Endothelial cell of umbilical vein (primary cell): ENCODE measurements around the gene OGG1. TPM values are rescaled to one million over a fixed set of nuclear protein-coding genes. Genes with fewer than 3 reads are reported as not detected.

Experiments used
- BruUV-seq: library from RNA; stranded (reverse); fragments of 400-500 nt; replicated peaks from 2 replicates; lab custom pipeline; 2021; lab: Mats Ljungman, UMichigan
- CTCF ChIA-PET: fragments of 300-600, 350-600 bp; sonication (Branson Sonifier 250); formaldehyde crosslinking; loops from one replicate; lab custom pipeline; 2021; ENCODE audit warnings: antibody characterized with exemption, inconsistent platforms; lab: Charles Lee
- POLR2A ChIA-PET: fragments of 300-600, 350-600 bp; sonication (Branson Sonifier 250); formaldehyde crosslinking; loops from one replicate; lab custom pipeline; 2021; ENCODE audit warnings: antibody characterized with exemption, inconsistent platforms; lab: Charles Lee
- DNase-seq: peaks from one replicate; pipeline ENCODE4 v3.0.0-alpha.2; 2011; ENCODE audit warnings: low read depth, low spot score
- FAIRE-seq: peaks from 2 replicates; lab custom pipeline; 2011; peaks lifted over from hg19 to GRCh38; lab: Jason Lieb, UNC
- H2AFZ ChIP-seq: 2 replicates; pipeline ENCODE4 v1.6.0; 2012; ENCODE audit warnings: low read depth, low read length, control low read depth, inconsistent platforms
- H3K27ac ChIP-seq: 2 replicates; pipeline ENCODE4 v1.5.1; 2011; ENCODE audit warnings: low read depth, mild to moderate bottlenecking, control low read depth, low read length, moderate library complexity; ENCODE audit not compliant: insufficient read depth
- H3K27me3 ChIP-seq, 2 experiments: 2 replicates each; pipeline versions ENCODE4 v1.6.0 to v1.6.1; 2011; ENCODE audit warnings: low read length in 2 of 2, mixed read lengths in 1 of 2; ENCODE audit not compliant: control insufficient read depth in 2 of 2, insufficient read depth in 2 of 2
- H3K36me3 ChIP-seq, 2 experiments: 2 replicates in 1 of 2; 3 replicates in 1 of 2; pipeline ENCODE4 v1.5.1; 2011; ENCODE audit warnings: low read length in 2 of 2, mild to moderate bottlenecking in 1 of 2, moderate library complexity in 1 of 2; ENCODE audit not compliant: control insufficient read depth in 2 of 2, insufficient read depth in 2 of 2; ENCODE audit errors: extremely low read depth in 1 of 2
- H3K4me1 ChIP-seq: 3 replicates; pipeline ENCODE4 v1.5.1; 2011; ENCODE audit warnings: mild to moderate bottlenecking, low read length; ENCODE audit not compliant: control insufficient read depth, insufficient read depth; ENCODE audit errors: extremely low read depth
- H3K4me2 ChIP-seq: 2 replicates; pipeline ENCODE4 v1.6.1; 2011; ENCODE audit warnings: low read length, control low read depth, mixed read lengths; ENCODE audit not compliant: insufficient read depth
- H3K4me3 ChIP-seq, 3 experiments: fragments of 200-600 bp in 1 of 3; sonication (generic), shearing (Covaris generic) in 1 of 3; replicated peaks in 1 of 3; 2 replicates each; pipeline ENCODE4 v1.5.1; 2011 to 2016; ENCODE audit warnings: control low read depth in 3 of 3, low read length in 3 of 3, mild to moderate bottlenecking in 2 of 3, inconsistent platforms in 1 of 3, low read depth in 1 of 3, moderate library complexity in 1 of 3; ENCODE audit not compliant: insufficient read depth in 1 of 3
- H3K79me2 ChIP-seq: 2 replicates; pipeline ENCODE4 v1.6.0; 2012; ENCODE audit warnings: low read length, inconsistent platforms; ENCODE audit not compliant: control insufficient read depth, insufficient read depth
- H3K9ac ChIP-seq: replicated peaks from 2 replicates; pipeline ENCODE3; 2011; ENCODE audit warnings: low read length, control low read depth; ENCODE audit not compliant: insufficient read depth; ENCODE audit errors: extremely low read depth
- H3K9me1 ChIP-seq: replicated peaks from 3 replicates; pipeline ENCODE4 v1.6.0; 2011; ENCODE audit warnings: mild to moderate bottlenecking, low read length; ENCODE audit not compliant: control insufficient read depth, insufficient read depth; ENCODE audit errors: extremely low read depth
- H3K9me3 ChIP-seq: replicated peaks from 2 replicates; pipeline ENCODE4 v1.5.1; 2012; ENCODE audit warnings: low read length, inconsistent platforms; ENCODE audit not compliant: control insufficient read depth, insufficient read depth
- H4K20me1 ChIP-seq: replicated peaks from 2 replicates; pipeline ENCODE3; 2011; ENCODE audit warnings: mild to moderate bottlenecking, low read length; ENCODE audit not compliant: control insufficient read depth, insufficient read depth; ENCODE audit errors: extremely low read depth
- EZH2 ChIP-seq: IDR thresholded peaks from 2 replicates; pipeline ENCODE4 v1.6.1; 2012; ENCODE audit warnings: borderline replicate concordance, low read depth, mild to moderate bottlenecking, moderate library complexity, low read length, inconsistent platforms; ENCODE audit not compliant: severe bottlenecking
- GATA2 ChIP-seq: IDR thresholded peaks from 2 replicates; pipeline ENCODE4 v1.7.0; 2011; ENCODE audit warnings: low read depth, mild to moderate bottlenecking, moderate library complexity, mixed read lengths, low read length; ENCODE audit not compliant: insufficient read length, insufficient read depth
- JUN ChIP-seq: IDR thresholded peaks from 2 replicates; pipeline ENCODE4 v1.6.1; 2011; ENCODE audit warnings: borderline replicate concordance, low read depth; ENCODE audit not compliant: insufficient read length, insufficient read depth
- dilution Hi-C: fragments of 300-500 bp; cut with MboI; formaldehyde crosslinking; loops from one replicate; pipeline ENCODE4 v1.15.0; 2019; ENCODE audit warnings: low sequenced_read_pairs; ENCODE audit not compliant: extremely low pct_ligation_motif_present
- intact Hi-C: fragments of 100-400 bp; cut with micrococcal nuclease; formaldehyde crosslinking; loops from one replicate; pipeline ENCODE4 v1.10.0; 2022
- polyA plus RNA-seq, 4 experiments: library from polyadenylated mRNA; depleted of rRNA in 3 of 4; stranded (reverse) in 3 of 4; unstranded in 1 of 4; fragments of >200 nt; gene quantifications; 2 replicates each; pipeline versions ENCODE4 v1.2.1 to v1.2.3, GENCODE V29; 2011 to 2012; ENCODE audit warnings: missing spikeins in 1 of 4
- total RNA-seq: library from RNA; stranded (reverse); gene quantifications from 2 replicates; pipeline ENCODE4 v1.2.3, GENCODE V29; 2021
- TF ChIP-seq, protein P1 (sequence below): IDR thresholded peaks from 2 replicates; pipeline ENCODE4 v1.6.1; 2011; ENCODE audit not compliant: insufficient read depth, insufficient read length
- TF ChIP-seq, protein P2 (sequence below), 2 donors: IDR thresholded peaks; 1 replicate in 1 of 2; 2 replicates in 1 of 2; pipeline ENCODE4 v1.5.1; 2011; ENCODE audit warnings: low read length in 2 of 2, mild to moderate bottlenecking in 2 of 2, moderate library complexity in 2 of 2, control low read depth in 1 of 2, inconsistent platforms in 1 of 2, low read depth in 1 of 2; ENCODE audit not compliant: insufficient read depth in 1 of 2; ENCODE audit errors: extremely low read depth in 1 of 2

OGG1 gene
- total and polyA plus RNA-seq, 2 donors (not counting 3 experiments of a cell fraction or from before 2014, with no cell fraction given): 24.1 to 32.1 TPM

- no peaks in the 10 kb centered on the region for H3K9me1 ChIP-seq
- intact Hi-C loops (no loop called here), dilution Hi-C loops (no loop called here)
- H3K36me3 ChIP-seq: peaks cover 28 to 71% of the 10 kb centered on the region in 2 experiments
- H3K9me3 ChIP-seq: no peaks in the 10 kb centered on the region
- FAIRE-seq: no peak
- ChIA-PET POLR2A (no interaction called here), CTCF (interaction anchor here (1.3 kb wide), 1 partner anchor 8 kb away, joined by 3 read pairs; no protein-coding TSS in a partner anchor)
- H3K27ac ChIP-seq: no peak overlapping the region
- no peak overlapping the region for H3K4me3 ChIP-seq
- no peaks in the 10 kb centered on the region for H3K27me3 ChIP-seq
- no peak overlapping the region for H2AFZ ChIP-seq
- no peaks in the 10 kb centered on the region for H4K20me1 ChIP-seq
- H3K79me2 ChIP-seq: peaks cover 3% of the 10 kb centered on the region
- no TSS peak for BruUV-seq
- H3K9ac ChIP-seq: no peak overlapping the region
- TF ChIP-seq, protein P1, sequence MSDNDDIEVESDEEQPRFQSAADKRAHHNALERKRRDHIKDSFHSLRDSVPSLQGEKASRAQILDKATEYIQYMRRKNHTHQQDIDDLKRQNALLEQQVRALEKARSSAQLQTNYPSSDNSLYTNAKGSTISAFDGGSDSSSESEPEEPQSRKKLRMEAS: no peak
- TF ChIP-seq EZH2 (no peak), JUN (no peak), GATA2 (no peak)
- TF ChIP-seq, protein P2, sequence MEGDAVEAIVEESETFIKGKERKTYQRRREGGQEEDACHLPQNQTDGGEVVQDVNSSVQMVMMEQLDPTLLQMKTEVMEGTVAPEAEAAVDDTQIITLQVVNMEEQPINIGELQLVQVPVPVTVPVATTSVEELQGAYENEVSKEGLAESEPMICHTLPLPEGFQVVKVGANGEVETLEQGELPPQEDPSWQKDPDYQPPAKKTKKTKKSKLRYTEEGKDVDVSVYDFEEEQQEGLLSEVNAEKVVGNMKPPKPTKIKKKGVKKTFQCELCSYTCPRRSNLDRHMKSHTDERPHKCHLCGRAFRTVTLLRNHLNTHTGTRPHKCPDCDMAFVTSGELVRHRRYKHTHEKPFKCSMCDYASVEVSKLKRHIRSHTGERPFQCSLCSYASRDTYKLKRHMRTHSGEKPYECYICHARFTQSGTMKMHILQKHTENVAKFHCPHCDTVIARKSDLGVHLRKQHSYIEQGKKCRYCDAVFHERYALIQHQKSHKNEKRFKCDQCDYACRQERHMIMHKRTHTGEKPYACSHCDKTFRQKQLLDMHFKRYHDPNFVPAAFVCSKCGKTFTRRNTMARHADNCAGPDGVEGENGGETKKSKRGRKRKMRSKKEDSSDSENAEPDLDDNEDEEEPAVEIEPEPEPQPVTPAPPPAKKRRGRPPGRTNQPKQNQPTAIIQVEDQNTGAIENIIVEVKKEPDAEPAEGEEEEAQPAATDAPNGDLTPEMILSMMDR (IDR thresholded peaks at IDR 0.05; ENCODE audit: extremely low read depth in 1 of 2, insufficient read depth in 1 of 2, low read depth in 1 of 2, low read length in 2 of 2): no peak
- H3K4me1 ChIP-seq: peaks cover 24% of the 10 kb centered on the region
- no peak overlapping the region for H3K4me2 ChIP-seq
- DNase-seq: no peak
Measured at GRCh38 chr3:9745521-9745920, 4.2 kb upstream of the OGG1 start.
